Mesothelial cell of epicardium (in vitro differentiated cells): Measurements from ENCODE around the gene ATG13. TPM values are rescaled to one million over a fixed set of nuclear protein-coding genes. Genes with fewer than 3 reads are reported as not detected.

Experiments used
- DNase-seq, 2 experiments: peaks; one replicate each; pipeline ENCODE4 v3.0.0; 2021; ENCODE audit warnings: low spot score in 2 of 2; ENCODE audit not compliant: unreplicated experiment in 2 of 2
- H3K27ac Mint-ChIP-seq: 2 replicates; pipeline ENCODE4 v1.8.0; 2021; ENCODE audit warnings: mixed read lengths
- H3K27me3 Mint-ChIP-seq: 2 replicates; pipeline ENCODE4 v1.8.0; 2021; ENCODE audit warnings: low read depth, mixed read lengths
- H3K36me3 Mint-ChIP-seq: 2 replicates; pipeline ENCODE4 v1.8.0; 2021; ENCODE audit warnings: mixed read lengths
- H3K4me1 Mint-ChIP-seq: 2 replicates; pipeline ENCODE4 v1.8.0; 2021; ENCODE audit warnings: mixed read lengths
- H3K4me3 Mint-ChIP-seq: 2 replicates; pipeline ENCODE4 v1.8.0; 2021; ENCODE audit warnings: mild to moderate bottlenecking, moderate library complexity, mixed read lengths
- H3K9me3 Mint-ChIP-seq: 2 replicates; pipeline ENCODE4 v1.8.0; 2021; ENCODE audit warnings: mixed read lengths
- CTCF ChIP-seq: fragments of 200-600 bp; sonication (generic); IDR thresholded peaks from one replicate; pipeline ENCODE4 v1.5.0; 2021; ENCODE audit warnings: antibody characterized with exemption; ENCODE audit not compliant: unreplicated experiment
- total RNA-seq: library from RNA; stranded (reverse); gene quantifications from 3 replicates; pipeline ENCODE4 v1.2.1, GENCODE V29; 2021

ATG13 gene
- total RNA-seq, 1 donor from 2014 or later, result 67.8 TPM

- no peak overlapping the region for H3K4me3 Mint-ChIP-seq
- DNase-seq, result no peak
Measured at GRCh38 chr11:46673713-46674462, 56.5 kb downstream of the ATG13 start.

GRCh38 chr11:46674463-46675287, 57.3 kb downstream of the ATG13 start:
- DNase-seq, result peak in 1 of 2 experiments; percentile 43
- H3K4me3 Mint-ChIP-seq, result no peak overlapping the region
- peaks cover 16% of the 10 kb centered on the region for H3K36me3 Mint-ChIP-seq
- peak overlapping the region; percentile 92 for H3K27ac Mint-ChIP-seq
- peaks cover 20% of the 10 kb centered on the region for H3K4me1 Mint-ChIP-seq
- TF ChIP-seq CTCF, result no peak
- H3K9me3 Mint-ChIP-seq, result no peaks in the 10 kb centered on the region
- no peaks in the 10 kb centered on the region for H3K27me3 Mint-ChIP-seq

More at GRCh38 chr11:46673713-46674462, 56.5 kb downstream of the ATG13 start:
- Mint-ChIP-seq H3K27me3 (no peaks in the 10 kb centered on the region), H3K9me3 (no peaks in the 10 kb centered on the region), H3K27ac (peak overlapping the region; percentile 92), H3K4me1 (peaks cover 25% of the 10 kb centered on the region), H3K36me3 (peaks cover 22% of the 10 kb centered on the region)
- no peak for TF ChIP-seq CTCF

- Mint-ChIP-seq H3K4me1 (peaks cover 17% of the 10 kb centered on the region), H3K36me3 (peaks cover 13% of the 10 kb centered on the region), H3K27ac (peak overlapping the region; percentile 77), H3K9me3 (no peaks in the 10 kb centered on the region), H3K4me3 (no peak overlapping the region), H3K27me3 (no peaks in the 10 kb centered on the region)
- no peak for TF ChIP-seq CTCF
- DNase-seq, result no peak
Measured at GRCh38 chr11:46675288-46675851, 58.0 kb downstream of the ATG13 start.

GRCh38 chr11:46675949-46676348, 58.6 kb downstream of the ATG13 start:
- TF ChIP-seq CTCF, result no peak
- H3K4me3 Mint-ChIP-seq, result no peak overlapping the region
- DNase-seq, result no peak
- H3K27ac Mint-ChIP-seq, result peak overlapping the region; percentile 77
- H3K9me3 Mint-ChIP-seq, result no peaks in the 10 kb centered on the region
- peaks cover 16% of the 10 kb centered on the region for H3K36me3 Mint-ChIP-seq
- no peaks in the 10 kb centered on the region for H3K27me3 Mint-ChIP-seq
- H3K4me1 Mint-ChIP-seq, result peaks cover 17% of the 10 kb centered on the region

- Mint-ChIP-seq H3K27ac (no peak overlapping the region), H3K9me3 (no peaks in the 10 kb centered on the region), H3K36me3 (peaks cover 13% of the 10 kb centered on the region), H3K4me1 (peaks cover 17% of the 10 kb centered on the region), H3K27me3 (no peaks in the 10 kb centered on the region), H3K4me3 (no peak overlapping the region)
- TF ChIP-seq CTCF, result no peak
- DNase-seq, result no peak
Measured at GRCh38 chr11:46676436-46677158, 59.2 kb downstream of the ATG13 start.
